ENCODE data around the gene KIF18B.

GRCh38 chr17:44892250-44892649 is 55.3 kb downstream of the KIF18B start:
- TF ChIP-seq CTCF (IDR thresholded peaks at IDR 0.05): no peak
- TF ChIP-seq EP300 (IDR thresholded peaks at IDR 0.05; ENCODE audit: low read depth): no peak
